ENCODE data around the gene ZDHHC3.

DNA sequence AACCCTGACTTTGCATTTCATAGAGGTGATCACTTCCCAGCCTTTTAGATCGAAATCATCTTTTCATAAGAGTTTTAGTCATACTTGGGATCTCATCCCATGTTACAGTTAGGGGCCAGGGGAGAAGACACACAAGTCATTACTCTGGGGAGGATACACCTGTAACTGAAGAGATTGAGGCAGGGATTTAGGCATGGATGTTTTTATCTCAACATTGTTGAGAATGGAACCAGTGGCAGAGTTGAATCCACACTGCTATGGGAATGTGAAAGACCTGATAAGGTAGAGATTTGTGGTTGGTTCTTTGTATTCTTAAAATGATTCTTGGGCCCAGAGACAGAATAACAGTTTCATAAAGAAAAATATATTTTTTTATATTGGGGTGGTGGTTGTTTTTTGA is 33.9 kb upstream of the ZDHHC3 start:
- TF ChIP-seq, protein P1, sequence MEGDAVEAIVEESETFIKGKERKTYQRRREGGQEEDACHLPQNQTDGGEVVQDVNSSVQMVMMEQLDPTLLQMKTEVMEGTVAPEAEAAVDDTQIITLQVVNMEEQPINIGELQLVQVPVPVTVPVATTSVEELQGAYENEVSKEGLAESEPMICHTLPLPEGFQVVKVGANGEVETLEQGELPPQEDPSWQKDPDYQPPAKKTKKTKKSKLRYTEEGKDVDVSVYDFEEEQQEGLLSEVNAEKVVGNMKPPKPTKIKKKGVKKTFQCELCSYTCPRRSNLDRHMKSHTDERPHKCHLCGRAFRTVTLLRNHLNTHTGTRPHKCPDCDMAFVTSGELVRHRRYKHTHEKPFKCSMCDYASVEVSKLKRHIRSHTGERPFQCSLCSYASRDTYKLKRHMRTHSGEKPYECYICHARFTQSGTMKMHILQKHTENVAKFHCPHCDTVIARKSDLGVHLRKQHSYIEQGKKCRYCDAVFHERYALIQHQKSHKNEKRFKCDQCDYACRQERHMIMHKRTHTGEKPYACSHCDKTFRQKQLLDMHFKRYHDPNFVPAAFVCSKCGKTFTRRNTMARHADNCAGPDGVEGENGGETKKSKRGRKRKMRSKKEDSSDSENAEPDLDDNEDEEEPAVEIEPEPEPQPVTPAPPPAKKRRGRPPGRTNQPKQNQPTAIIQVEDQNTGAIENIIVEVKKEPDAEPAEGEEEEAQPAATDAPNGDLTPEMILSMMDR (conservative IDR thresholded peaks at IDR 0.05; ENCODE audit: low read depth, low read length): no peak
- no peak for TF ChIP-seq EZH2 (IDR thresholded peaks at IDR 0.05; ENCODE audit: low read length, unreplicated experiment)

Data from PC-3 (cell line).